ACC112 (cell line): ENCODE data around the gene ZBTB21.
"Not testable (repeated sequence)": the region's sequence is repeated elsewhere in the genome, so short reads cannot be mapped to it uniquely, and the experiment has no call there.

Experiments
- H2AFZ ChIP-seq: fragments of 200-600 bp; sonication (generic); one replicate; pipeline ENCODE4 v1.6.0; 2017; ENCODE audit warnings: antibody characterized with exemption, low read length; ENCODE audit not compliant: unreplicated experiment
- H3K27ac ChIP-seq: fragments of 200-600 bp; sonication (generic); 2 replicates; pipeline ENCODE4 v1.5.1; 2014; ENCODE audit warnings: low read depth, mild to moderate bottlenecking, antibody characterized with exemption, low read length, moderate library complexity
- H3K27me3 ChIP-seq: fragments of 200-600 bp; sonication (generic); 2 replicates; pipeline ENCODE4 v1.6.1; 2014; ENCODE audit warnings: mild to moderate bottlenecking, antibody characterized with exemption, low read length, moderate library complexity, mixed read lengths; ENCODE audit not compliant: insufficient read depth
- H3K36me3 ChIP-seq: fragments of 200-600 bp; sonication (generic); 2 replicates; pipeline ENCODE4 v1.6.1; 2016; ENCODE audit warnings: mild to moderate bottlenecking, antibody characterized with exemption, low read length, moderate library complexity, mixed read lengths; ENCODE audit not compliant: insufficient read depth
- H3K4me1 ChIP-seq: fragments of 200-600 bp; sonication (generic); one replicate; pipeline ENCODE4 v1.6.1; 2016; ENCODE audit warnings: low read length, mixed read lengths; ENCODE audit not compliant: insufficient read depth, unreplicated experiment, control insufficient read depth
- H3K4me3 ChIP-seq: fragments of 200-600 bp; sonication (generic); 2 replicates; pipeline ENCODE4 v1.5.1; 2014; ENCODE audit warnings: mild to moderate bottlenecking, low read depth, low read length
- H3K79me2 ChIP-seq: fragments of 200-600 bp; sonication (generic); one replicate; pipeline ENCODE4 v1.6.0; 2016; ENCODE audit warnings: low read length; ENCODE audit not compliant: control insufficient read depth, unreplicated experiment, insufficient read depth

The ZBTB21 gene

GRCh38 chr21:41960386-41960785 is 49.8 kb downstream of the ZBTB21 start:
- Histone ChIP-seq H3K79me2 (no peaks in the 10 kb centered on the region), H3K36me3 (no peaks in the 10 kb centered on the region), H3K4me3 (no peak overlapping the region), H3K4me1 (peaks cover 27% of the 10 kb centered on the region), H3K27me3 (no peaks in the 10 kb centered on the region), H3K27ac (no peak overlapping the region), H2AFZ (no peak overlapping the region)

DNA sequence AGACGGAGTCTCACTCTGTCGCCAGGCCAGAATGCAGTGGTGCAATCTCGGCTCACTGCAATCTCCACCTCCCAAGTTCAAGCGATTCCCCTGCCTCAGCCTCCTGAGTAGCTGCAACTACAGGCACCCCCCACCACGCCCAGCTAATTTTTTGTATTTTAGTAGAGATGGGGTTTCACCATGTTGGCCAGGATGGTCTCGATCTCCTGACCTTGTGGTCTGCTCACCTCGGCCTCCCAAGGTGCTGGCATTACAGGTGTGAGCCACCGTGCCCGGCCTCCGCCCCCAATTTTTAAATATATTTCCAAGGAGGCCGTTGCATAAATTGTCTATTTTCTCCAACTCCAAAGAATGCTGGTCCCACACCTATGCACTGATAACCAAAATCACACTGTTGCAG is 50.5 kb downstream of the ZBTB21 start:
- H3K27me3 ChIP-seq, H3K36me3 ChIP-seq, H3K27ac ChIP-seq, H2AFZ ChIP-seq, H3K4me3 ChIP-seq, H3K79me2 ChIP-seq: not testable (repeated sequence)
- peaks cover 27% of the 10 kb centered on the region for H3K4me1 ChIP-seq

GRCh38 chr21:41958886-41959563 is 51.1 kb downstream of the ZBTB21 start:
- H3K4me3 ChIP-seq, result no peak overlapping the region
- H3K4me1 ChIP-seq, result peaks cover 27% of the 10 kb centered on the region
- H3K79me2 ChIP-seq, result no peaks in the 10 kb centered on the region
- peak overlapping the region; percentile 92; the same call in 1 of the 2 replicates for H3K27ac ChIP-seq
- no peak overlapping the region for H2AFZ ChIP-seq
- H3K27me3 ChIP-seq, result no peaks in the 10 kb centered on the region
- no peaks in the 10 kb centered on the region for H3K36me3 ChIP-seq

DNA sequence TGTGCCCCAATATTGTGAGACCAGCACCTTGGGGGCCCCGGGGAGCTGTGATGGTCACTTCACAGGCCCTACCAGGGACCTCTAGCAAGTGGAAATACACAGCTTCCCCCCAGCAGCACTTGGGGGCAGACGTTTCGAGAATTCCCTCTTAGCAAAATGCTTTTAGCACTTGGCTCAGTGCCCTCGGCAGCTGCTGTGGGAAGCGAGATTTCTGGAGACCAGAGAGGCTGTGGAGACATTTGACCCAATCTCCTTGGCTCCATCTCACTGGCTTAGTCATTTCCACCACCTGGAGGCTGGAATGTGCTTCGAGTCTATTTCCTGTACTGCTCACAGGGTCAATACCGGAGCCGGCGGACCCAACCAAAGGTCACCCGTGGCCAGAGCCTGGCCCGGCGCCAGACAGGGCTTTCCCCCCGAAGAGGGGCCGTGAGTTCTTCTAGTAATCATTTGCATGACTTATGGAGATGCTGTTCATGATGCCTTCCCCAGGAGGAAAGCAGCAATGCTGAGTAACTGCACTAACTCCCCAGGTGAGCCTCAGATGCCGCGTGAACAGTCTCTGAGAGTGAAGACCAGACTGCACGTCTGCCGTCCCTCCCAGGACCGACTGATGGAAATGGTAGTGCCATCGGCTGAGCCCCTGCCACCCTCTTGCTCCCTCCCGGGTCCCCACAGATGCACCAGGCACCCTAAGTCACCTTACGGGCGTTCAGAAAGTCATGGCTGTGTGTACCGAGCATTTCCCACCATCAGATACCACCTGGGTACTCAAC is 52.0 kb downstream of the ZBTB21 start:
- Histone ChIP-seq H3K4me1 (peaks cover 27% of the 10 kb centered on the region), H3K27ac (peak overlapping the region; percentile 92), H3K4me3 (peak overlapping the region; percentile 43; the same call in 1 of the 2 replicates), H2AFZ (peak overlapping the region; percentile 80), H3K27me3 (no peaks in the 10 kb centered on the region), H3K79me2 (peaks cover under 1% of the 10 kb centered on the region), H3K36me3 (no peaks in the 10 kb centered on the region)

DNA sequence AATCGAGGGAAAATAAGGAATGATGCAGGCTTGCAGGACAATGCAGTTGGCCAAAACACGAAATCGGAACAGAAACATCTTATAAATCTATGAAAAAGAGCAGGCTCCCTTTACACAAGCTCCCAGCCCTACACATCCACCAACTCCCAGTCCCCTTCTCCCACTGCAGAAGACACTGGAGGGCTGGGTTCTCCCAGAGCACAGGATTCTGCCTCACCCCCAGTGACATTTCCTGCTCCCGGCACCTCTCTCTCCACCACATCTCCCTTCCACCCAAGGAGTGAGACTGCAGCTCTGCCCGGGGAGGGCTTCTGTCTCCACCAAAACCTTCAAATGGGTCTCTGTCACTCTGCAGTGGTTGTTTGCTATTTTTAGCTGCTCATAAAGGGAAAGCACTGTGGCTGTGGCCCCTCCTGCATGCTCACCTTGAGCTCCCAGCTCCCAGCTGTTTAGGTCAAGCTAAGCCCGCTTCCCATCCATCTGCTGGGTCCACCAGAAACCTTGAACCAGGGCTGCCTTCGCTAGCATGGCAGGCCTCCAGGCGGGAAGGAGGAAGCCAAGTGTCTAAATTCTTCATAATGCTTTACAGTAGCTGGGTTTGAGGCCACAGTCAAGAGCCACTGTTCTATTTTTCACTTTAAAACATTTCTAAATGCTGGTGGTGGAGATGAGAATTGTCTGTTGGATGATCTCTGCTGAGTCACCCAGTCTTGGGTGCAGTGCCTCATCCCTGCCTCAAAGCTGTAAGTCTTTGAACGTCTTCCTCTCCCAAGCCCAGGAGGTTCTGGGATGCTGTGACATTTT is 53.0 kb downstream of the ZBTB21 start:
- Histone ChIP-seq H3K27me3 (no peaks in the 10 kb centered on the region), H3K4me1 (peaks cover 32% of the 10 kb centered on the region), H3K27ac (peak overlapping the region; percentile 92), H3K36me3 (no peaks in the 10 kb centered on the region), H3K79me2 (peaks cover 11% of the 10 kb centered on the region), H3K4me3 (no peak overlapping the region), H2AFZ (peak overlapping the region; percentile 80)

GRCh38 chr21:41955516-41955915 is 54.6 kb downstream of the ZBTB21 start:
- Histone ChIP-seq H2AFZ (no peak overlapping the region), H3K4me1 (peaks cover 39% of the 10 kb centered on the region), H3K4me3 (no peak overlapping the region)

DNA sequence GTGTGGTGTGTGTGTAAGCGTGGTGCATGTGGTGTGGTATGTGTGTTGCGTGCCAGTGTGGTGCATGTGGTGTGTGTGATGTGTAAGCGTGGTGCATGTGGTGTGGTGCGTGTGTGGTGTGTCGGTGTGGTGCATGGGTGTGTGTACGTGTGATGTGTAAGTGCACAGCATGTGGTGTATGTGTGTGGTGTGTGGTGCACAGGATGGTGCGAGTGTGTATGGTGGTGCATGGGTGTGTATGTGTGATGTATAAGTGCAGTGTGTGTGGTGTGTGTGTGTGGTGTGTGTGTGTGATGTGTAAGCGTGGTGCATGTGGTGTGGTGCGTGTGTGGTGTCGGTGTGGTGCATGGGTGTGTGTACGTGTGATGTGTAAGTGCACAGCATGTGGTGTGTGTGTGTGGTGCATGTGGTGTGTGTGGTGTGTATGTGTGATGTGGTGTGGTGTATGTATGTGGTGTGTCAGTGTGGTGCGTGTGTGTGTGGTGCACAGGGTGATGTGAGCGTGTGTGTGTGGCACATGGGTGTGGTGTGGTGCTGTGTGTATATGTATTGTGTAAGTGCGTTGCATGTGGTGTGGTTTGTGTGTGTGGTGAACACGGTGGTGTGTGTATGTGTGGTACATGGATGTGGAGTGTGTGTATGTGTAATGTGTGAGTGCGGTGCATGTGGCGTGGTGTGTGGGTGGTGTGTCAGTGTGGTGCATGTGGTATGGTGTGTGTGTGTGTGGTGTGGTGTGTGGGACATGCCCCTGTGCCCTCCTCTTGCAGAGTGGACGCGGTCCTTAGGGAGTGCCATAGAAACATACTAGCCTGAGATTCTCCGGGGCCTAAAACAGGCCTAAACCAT is 55.3 kb downstream of the ZBTB21 start:
- Histone ChIP-seq H2AFZ (no peak overlapping the region), H3K27ac (no peak overlapping the region)

More at GRCh38 chr21:41955516-41955915, 54.6 kb downstream of the ZBTB21 start:
- Histone ChIP-seq H3K27me3 (no peaks in the 10 kb centered on the region), H3K36me3 (no peaks in the 10 kb centered on the region), H3K79me2 (peaks cover 27% of the 10 kb centered on the region), H3K27ac (no peak overlapping the region)

DNA sequence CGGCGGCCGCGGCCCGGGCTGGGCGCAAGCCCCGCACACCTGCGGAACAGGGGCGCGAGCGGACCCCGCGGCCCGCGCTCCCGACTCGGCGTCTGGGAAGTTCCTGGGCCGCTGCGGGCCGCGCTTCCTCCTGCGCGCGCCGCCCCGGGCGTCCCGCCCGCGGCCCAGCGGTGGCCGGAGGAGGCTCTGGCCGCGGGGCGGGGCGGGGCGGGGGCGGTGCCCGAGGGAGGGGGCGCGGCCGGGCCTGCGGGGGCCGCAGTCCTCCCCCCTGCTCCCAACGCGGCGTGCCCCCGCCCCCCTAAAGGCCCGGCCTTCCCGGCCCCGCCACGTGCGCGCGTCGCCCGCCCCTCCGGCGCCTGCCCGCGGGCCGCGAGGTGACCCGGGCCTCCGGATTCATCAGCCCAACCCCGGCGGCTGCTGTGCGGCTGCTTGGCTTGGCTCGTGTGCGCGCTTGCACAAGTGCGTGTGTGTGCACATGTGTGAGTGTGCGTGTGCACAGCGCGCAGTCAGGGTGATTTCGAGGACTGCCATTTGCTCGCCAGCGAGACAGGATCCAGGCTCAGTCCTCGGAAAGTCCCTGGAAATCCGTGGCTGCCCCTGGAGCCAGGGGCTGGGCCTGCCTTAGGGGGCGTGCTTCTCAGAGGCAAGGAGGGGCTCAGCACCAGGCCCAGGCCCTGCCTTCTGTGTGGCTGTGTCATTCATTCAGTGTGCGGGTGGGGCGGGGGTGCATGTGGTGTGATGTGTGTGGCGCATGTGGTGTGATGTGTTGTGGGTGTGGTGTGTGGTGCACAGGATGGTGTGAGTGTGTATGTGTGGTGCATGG is 56.1 kb downstream of the ZBTB21 start, which contains the start of gene C2CD2:
C2CD2 (minus strand) TSS at position 188 of the 823 bp plus-strand sequence. CDS start 370 bp downstream, outside the sequence.
- Histone ChIP-seq H3K4me1 (peaks cover 36% of the 10 kb centered on the region), H3K27ac (peak within 1 kb of the TSS; percentile 39; the same call in 1 of the 2 replicates), H3K4me3 (peak within 1 kb of the TSS; percentile 84), H3K36me3 (no peaks in the 10 kb centered on the region), H3K79me2 (peaks cover 36% of the 10 kb centered on the region), H3K27me3 (no peaks in the 10 kb centered on the region), H2AFZ (peak within 1 kb of the TSS; percentile 88)

More for the DNA sequence above, 55.3 kb downstream of the ZBTB21 start:
- peak overlapping the region; percentile 79 for H3K4me3 ChIP-seq
- peaks cover 33% of the 10 kb centered on the region for H3K79me2 ChIP-seq
- H3K27me3 ChIP-seq, result no peaks in the 10 kb centered on the region
- H3K4me1 ChIP-seq, result peaks cover 39% of the 10 kb centered on the region
- no peaks in the 10 kb centered on the region for H3K36me3 ChIP-seq

DNA sequence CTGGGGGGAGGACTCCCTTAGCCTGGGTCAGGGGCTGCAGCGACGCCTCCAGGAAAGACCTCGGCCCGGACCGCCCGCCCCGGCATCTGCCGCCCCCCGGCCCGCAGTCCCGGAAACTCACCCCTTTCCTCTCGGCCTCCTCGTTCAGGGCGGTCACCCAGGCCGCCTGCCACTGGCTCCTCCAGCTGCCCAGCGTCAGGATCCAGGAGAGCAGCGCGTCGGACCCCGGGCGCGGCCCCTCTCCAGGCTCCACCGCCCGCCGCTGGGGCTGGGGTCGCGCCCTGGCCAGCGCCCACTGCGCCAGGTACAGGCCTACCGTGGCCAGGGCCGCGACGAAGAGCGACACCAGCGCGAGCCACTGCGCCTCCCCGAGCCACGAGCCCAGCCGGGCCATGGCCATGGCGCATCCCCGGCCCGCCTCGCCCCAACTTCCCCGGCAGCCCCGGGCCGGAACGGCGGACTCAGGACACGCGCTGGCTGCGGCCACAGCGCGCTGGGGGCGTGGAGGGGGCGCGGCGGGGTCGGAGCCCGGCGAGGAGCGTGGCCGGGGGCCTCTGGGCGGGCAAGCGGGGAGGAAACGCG is 56.8 kb downstream of the ZBTB21 start:
- Histone ChIP-seq H3K27me3 (no peaks in the 10 kb centered on the region), H3K4me3 (peak overlapping the region; percentile 84), H3K79me2 (peaks cover 42% of the 10 kb centered on the region), H2AFZ (peak overlapping the region; percentile 88), H3K36me3 (no peaks in the 10 kb centered on the region), H3K27ac (no peak overlapping the region; the same call in 1 of the 2 replicates), H3K4me1 (peaks cover 34% of the 10 kb centered on the region)
